Activated naive CD4-positive, alpha-beta T cell treated with anti-CD3 and anti-CD28 coated beads, Interleukin-2, amount 50 U/mL, for 72 hours (primary cell): ENCODE results near the gene AFAP1. TPM values are rescaled to one million over a fixed set of nuclear protein-coding genes. Genes with fewer than 3 reads are reported as not detected.

ENCODE experiments used
- ATAC-seq, 2 donors: fragments of 150-1000 bp; cut with Tn5 transposase; 2 replicates each; pipeline ENCODE4 v1.10.0; 2021; ENCODE audit warnings: mild to moderate bottlenecking in 2 of 2, moderate library complexity in 2 of 2
- DNase-seq, 2 donors: peaks; one replicate each; pipeline ENCODE4 v3.0.0; 2021 to 2022; ENCODE audit warnings: low spot score in 2 of 2
- H3K27ac Mint-ChIP-seq, 2 donors: one replicate each; pipeline ENCODE4 v1.8.0; 2022; ENCODE audit warnings: mild to moderate bottlenecking in 2 of 2, mixed read lengths in 2 of 2
- H3K36me3 Mint-ChIP-seq, 2 donors: one replicate each; pipeline ENCODE4 v1.8.0; 2022; ENCODE audit warnings: mixed read lengths in 2 of 2
- H3K9me3 Mint-ChIP-seq, 2 donors: one replicate each; pipeline ENCODE4 v1.8.0; 2022; ENCODE audit warnings: mixed read lengths in 2 of 2
- total RNA-seq, 2 donors: library from RNA; stranded (reverse); gene quantifications; one replicate each; pipeline ENCODE4 v1.2.3, GENCODE V29; 2022

AFAP1 gene
- total RNA-seq, 2 donors from 2014 or later = 10.2 to 41.9 TPM

DNA sequence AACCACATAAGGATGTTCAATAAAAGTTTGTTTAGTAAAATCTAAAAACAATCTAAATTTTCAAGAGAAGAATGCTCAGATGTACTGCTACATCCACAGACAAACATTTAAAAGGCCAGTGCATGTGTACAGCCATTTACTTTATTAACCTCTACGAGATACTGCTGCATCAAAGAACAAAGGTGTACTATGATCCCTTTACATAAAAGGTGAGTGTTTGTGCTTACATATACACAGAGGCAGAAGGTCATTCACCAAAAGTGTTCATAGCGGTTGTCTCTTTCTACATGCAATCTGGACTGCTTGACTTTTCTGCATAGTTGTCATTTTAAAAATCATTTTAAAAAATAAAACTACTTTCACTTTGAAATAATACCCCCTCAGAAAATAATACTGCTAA is 81.7 kb downstream of the AFAP1 start:
- no peaks in the 10 kb centered on the region for H3K9me3 Mint-ChIP-seq
- H3K27ac Mint-ChIP-seq = peak overlapping the region in 1 of 2 donors; percentile 37
- H3K36me3 Mint-ChIP-seq = peaks cover 0 to 60% of the 10 kb centered on the region in 2 donors
- DNase-seq = no peak
- no peak for ATAC-seq

DNA sequence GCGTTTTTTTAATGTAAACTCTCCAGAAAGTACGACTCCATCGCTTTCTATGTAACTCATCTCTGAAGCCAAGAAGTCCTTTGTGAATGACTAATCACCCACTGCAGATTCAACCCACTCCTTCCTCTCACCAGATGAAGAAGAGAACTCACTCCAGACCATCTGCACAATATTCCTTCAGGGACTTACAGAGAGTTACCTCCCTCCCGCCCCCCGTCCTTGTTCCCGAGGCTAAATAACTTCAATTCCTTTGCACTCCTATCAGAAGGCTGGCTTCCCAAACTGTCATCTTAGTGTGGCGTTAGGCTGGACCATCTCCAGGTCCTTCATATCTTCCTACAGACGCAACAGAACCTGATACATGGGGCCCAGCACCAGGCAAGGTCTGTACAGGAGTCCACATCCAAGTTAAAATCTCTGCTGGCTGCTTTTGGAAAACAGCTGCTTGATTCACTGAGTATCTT is 82.4 kb downstream of the AFAP1 start:
- Mint-ChIP-seq H3K9me3 (no peaks in the 10 kb centered on the region), H3K27ac (peak overlapping the region; percentile 84 to 98), H3K36me3 (peaks cover 0 to 66% of the 10 kb centered on the region in 2 donors)
- ATAC-seq (peak; percentile 47 to 74), DNase-seq (no peak)

DNA sequence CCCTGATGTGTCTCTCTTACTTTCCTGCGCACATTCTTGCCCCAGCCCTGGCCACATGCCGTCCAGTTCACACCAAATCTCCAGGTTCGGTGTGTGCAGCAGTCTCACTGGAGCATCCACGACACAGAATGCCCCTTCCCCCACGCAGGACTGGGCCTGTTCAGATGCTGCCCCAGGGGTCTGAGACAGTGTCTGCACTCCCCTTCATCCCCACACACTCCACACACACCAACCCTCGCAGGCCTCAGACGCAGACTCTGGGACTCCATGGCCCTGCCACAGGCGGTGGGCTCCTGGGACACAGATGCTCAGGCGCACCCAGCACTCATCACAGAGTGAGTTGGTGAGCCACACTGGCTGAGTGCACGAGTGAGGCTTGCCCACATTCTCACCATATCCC is 83.9 kb downstream of the AFAP1 start:
- no peaks in the 10 kb centered on the region for H3K9me3 Mint-ChIP-seq
- peak overlapping the region; percentile 84 to 98 for H3K27ac Mint-ChIP-seq
- H3K36me3 Mint-ChIP-seq = peaks cover 0 to 71% of the 10 kb centered on the region in 2 donors
- ATAC-seq (no peak), DNase-seq (no peak)

DNA sequence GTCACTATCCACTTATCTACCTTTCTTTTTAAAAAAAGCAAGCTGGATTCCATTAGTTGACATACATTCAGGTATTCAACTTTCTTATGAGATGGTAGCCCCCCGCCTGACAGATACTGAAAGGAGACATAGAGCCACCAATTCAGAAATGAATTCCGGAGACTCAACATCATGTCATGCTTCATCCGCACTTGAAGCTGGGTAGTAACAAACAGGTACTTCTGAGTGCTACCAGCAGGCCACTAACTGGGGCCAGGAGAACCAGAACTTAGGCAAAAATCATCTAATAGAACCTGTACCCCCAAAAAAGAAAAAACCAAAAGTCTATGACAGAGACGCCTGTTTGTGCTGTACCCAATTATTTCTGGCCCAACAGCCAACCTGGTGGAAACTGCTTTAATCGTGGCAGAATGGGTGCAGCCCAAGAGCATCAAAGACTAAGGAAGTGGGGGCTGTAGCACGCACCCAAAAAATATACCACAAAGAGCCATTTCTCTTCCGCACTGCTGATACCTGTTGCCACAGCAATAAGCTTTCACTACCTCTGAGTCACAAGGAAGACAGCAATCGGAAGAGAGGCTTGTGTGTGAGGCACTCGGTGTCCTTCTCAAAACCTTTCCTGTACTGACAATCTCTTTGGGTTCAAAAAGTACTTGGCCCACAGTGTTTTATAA is 84.8 kb downstream of the AFAP1 start:
- ATAC-seq (peak; percentile 88 to 93), DNase-seq (peak; percentile 58 to 70)
- Mint-ChIP-seq H3K27ac (peak overlapping the region; percentile 84 to 98), H3K36me3 (peaks cover 0 to 73% of the 10 kb centered on the region in 2 donors), H3K9me3 (no peaks in the 10 kb centered on the region)

DNA sequence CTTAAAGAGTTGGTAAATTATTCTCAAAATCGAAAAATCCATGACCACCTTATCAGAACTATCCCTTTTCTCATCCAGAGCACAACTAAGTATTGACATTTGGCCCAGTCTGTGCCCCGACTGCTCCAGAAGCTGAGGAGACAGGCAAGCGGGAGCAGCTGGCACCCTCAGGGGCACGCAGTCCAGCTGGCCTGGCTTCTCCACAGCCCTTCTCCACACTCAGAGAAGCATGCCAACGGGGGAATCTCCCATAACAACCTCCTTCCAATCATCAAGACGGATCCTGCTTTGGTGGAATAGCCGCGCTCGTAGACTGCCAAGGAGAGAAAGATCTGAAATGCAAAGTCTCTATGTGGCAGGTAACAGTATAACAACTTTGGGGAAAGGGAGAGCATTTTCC is 85.4 kb downstream of the AFAP1 start:
- DNase-seq (no peak), ATAC-seq (no peak)
- Mint-ChIP-seq H3K36me3 (peaks cover 0 to 79% of the 10 kb centered on the region in 2 donors), H3K9me3 (no peaks in the 10 kb centered on the region), H3K27ac (peak overlapping the region; percentile 84 to 98)

DNA sequence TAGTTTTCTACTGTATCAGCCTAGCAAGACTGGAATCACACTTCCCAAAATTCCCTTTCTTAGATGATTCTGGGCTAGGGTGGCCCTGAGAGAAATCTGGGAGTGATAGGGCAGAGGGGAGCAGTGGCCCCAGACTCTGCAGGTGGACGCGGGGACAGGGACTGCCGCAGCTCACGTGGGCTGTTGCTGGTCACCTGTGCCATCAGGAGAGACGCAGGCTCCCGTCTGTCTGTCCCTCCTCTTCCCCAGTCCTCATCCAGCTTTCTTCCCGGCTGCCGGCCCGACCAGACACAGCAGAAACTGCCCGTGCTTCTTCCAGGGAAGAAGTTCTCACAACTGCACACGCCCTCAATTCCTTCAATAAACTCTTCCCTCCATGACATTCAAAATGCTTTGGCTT is 86.4 kb downstream of the AFAP1 start:
- Mint-ChIP-seq H3K27ac (peak overlapping the region; percentile 84 to 98), H3K9me3 (no peaks in the 10 kb centered on the region), H3K36me3 (peaks cover 0 to 78% of the 10 kb centered on the region in 2 donors)
- no peak for DNase-seq
- no peak for ATAC-seq

DNA sequence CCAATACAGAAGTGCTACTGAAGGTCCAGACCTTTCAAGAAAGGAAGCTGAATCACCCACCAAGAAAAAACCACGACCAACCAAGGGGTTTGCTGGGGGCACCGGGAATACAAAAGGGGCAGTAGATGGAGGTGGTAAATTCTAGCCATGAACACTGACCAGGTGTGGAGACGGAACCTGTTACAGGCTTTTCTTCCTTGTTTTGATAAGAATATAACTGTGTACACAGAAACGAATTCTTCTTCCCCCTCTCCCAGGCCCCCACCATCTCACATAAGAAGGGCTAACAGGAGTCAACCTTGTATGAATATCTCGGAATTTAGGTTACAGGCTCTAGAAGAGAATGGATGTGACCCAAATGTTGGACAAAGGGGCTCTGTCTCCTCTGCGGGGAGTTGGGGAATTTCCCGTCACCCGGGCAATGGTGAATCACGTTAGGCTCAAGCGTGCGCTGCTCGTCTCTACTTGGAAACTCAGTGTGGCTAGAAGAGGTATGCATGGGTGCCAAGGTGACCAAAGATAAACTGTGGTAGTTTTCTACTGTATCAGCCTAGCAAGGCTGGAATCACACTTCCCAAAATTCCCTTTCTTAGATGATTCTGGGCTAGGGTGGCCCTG is 87.0 kb downstream of the AFAP1 start:
- Mint-ChIP-seq H3K9me3 (no peaks in the 10 kb centered on the region), H3K27ac (peak overlapping the region; percentile 84 to 86), H3K36me3 (peaks cover 0 to 78% of the 10 kb centered on the region in 2 donors)
- ATAC-seq (peak in 1 of 2 donors; percentile 7), DNase-seq (no peak)

DNA sequence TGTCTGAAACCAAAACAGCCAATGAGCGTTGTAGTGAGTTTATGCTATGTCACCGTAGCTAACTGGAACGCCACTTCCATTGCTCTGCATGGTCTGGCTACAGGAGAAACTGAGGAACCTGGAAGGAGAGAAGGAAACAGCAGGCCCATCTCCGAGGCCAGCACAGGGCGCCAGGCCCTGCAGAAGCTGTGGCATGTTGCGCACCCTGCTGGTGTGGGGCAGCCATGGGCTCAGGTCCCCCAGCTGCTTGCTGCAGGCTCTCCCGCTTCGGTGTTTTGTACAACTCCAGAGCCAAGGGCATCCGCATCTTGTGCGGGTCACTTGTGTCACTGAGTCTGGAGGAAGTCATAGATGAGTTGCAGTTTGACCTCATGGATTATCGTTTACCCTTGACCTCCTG is 89.2 kb downstream of the AFAP1 start:
- no peak for DNase-seq
- no peak for ATAC-seq
- Mint-ChIP-seq H3K36me3 (peaks cover 0 to 66% of the 10 kb centered on the region in 2 donors), H3K27ac (peak overlapping the region in 1 of 2 donors; percentile 14), H3K9me3 (no peaks in the 10 kb centered on the region)

DNA sequence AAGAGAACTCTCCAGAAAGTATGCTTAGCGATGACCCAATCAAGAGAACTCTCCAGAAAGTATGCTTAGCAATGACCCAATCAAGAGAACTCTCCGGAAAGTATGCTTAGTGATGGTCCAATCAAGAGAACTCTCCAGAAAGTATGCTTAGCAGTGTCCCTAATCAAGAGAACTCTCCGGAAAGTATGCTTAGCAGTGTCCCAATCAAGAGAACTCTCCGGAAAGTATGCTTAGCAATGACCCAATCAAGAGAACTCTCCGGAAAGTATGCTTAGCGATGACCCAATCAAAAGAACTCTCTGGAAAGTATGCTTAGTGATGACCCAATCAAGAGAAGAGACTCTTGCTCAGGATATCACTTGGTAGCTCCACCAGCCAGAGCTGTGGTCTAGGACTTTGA is 92.5 kb downstream of the AFAP1 start:
- Mint-ChIP-seq H3K36me3 (peaks cover 0 to 55% of the 10 kb centered on the region in 2 donors), H3K9me3 (no peaks in the 10 kb centered on the region), H3K27ac (peak overlapping the region; percentile 12 to 13)
- no peak for ATAC-seq
- DNase-seq = no peak

DNA sequence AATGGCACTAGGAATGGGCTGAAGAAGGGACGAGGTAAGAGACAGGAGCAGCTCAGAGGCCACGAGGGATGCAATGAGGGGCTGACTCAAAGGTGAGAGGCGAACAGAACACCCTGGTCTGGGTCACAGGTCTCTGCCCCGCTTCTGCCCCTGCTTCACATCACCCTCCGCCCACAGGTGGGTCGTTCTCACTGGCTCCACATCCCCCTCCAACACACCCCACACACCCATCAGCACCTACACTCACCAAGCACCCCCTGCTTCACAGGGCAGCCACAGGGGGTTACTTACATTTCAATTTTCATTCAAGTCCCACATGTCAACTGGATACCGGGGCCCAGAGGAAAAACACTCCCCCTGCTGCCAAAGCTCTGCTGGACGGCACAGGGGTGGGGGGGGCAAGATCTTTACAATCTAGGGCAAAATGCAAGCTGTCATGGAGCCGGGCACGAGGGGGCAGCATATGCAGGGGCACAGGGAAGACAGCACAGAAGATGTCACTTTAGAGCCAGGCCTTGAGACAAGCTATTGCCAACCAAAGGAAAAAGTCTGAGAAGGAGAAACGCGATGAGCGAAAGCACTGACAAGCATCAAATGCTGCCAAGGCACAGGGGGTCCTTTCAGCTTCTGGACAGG is 94.0 kb downstream of the AFAP1 start:
- no peaks in the 10 kb centered on the region for H3K9me3 Mint-ChIP-seq
- ATAC-seq = no peak
- peak overlapping the region in 1 of 2 donors; percentile 61 for H3K27ac Mint-ChIP-seq
- DNase-seq = no peak
- H3K36me3 Mint-ChIP-seq = peaks cover 0 to 49% of the 10 kb centered on the region in 2 donors

DNA sequence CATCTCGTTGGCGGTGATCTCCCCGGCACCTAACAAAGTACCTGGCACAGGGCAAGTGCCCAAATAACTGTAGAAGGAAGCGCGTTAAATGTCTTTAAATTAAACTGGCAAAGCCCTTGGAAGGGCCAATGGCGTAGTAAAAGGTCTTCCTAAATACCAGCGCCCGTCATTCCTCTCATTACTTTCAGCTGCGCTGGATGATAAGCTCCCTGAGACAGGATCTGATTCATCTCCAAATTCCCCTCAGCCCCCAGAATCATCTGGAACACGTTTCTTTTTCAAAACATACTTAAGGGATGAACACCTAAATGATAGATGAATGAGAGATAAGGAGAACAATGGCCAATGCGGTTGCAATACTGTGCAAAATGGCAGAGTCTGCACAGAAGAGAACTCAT is 95.1 kb downstream of the AFAP1 start:
- ATAC-seq (peak in 1 of 2 donors; percentile 40), DNase-seq (no peak)
- peak overlapping the region in 1 of 2 donors; percentile 70 for H3K27ac Mint-ChIP-seq
- peaks cover 0 to 45% of the 10 kb centered on the region in 2 donors for H3K36me3 Mint-ChIP-seq
- no peaks in the 10 kb centered on the region for H3K9me3 Mint-ChIP-seq

DNA sequence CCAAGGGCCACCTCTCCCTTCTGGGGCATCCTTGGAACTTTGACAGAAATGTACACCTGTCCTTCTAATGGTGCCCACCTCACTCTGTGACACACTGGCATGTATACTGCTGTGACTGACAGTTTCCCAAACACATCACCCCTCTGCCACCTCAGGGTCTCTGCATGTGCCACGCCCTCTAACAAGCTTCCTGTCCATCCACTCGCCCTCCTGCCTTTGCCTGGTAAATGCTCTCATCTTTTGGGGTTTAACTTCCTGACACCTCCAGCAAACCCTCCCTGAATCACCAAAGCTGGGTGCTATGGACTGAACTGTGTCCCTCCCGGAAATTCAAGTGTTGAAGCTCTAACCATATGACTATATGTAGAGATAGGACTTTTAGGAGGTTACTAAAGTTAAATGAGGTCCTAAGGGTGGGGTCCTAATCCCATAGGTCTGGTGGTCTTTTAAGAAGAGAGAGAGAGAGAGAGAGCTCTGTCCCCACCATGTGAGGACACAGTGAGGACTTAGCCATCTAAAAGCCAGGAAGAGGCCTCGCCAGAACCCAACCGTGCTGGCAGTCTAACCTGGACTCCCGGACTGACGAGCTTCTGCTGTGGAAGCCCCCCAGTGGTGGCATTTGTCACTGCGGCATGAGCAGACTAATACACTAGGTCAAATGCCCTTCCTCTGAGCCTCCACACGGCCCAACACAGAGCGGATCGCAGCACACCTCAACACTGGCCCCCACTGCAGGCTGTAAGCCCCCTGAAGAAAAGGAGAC is 95.6 kb downstream of the AFAP1 start:
- H3K27ac Mint-ChIP-seq = peak overlapping the region in 1 of 2 donors; percentile 70
- peaks cover 0 to 39% of the 10 kb centered on the region in 2 donors for H3K36me3 Mint-ChIP-seq
- ATAC-seq (peak; percentile 79 to 88), DNase-seq (peak in 1 of 2 donors; percentile 75)
- no peaks in the 10 kb centered on the region for H3K9me3 Mint-ChIP-seq

DNA sequence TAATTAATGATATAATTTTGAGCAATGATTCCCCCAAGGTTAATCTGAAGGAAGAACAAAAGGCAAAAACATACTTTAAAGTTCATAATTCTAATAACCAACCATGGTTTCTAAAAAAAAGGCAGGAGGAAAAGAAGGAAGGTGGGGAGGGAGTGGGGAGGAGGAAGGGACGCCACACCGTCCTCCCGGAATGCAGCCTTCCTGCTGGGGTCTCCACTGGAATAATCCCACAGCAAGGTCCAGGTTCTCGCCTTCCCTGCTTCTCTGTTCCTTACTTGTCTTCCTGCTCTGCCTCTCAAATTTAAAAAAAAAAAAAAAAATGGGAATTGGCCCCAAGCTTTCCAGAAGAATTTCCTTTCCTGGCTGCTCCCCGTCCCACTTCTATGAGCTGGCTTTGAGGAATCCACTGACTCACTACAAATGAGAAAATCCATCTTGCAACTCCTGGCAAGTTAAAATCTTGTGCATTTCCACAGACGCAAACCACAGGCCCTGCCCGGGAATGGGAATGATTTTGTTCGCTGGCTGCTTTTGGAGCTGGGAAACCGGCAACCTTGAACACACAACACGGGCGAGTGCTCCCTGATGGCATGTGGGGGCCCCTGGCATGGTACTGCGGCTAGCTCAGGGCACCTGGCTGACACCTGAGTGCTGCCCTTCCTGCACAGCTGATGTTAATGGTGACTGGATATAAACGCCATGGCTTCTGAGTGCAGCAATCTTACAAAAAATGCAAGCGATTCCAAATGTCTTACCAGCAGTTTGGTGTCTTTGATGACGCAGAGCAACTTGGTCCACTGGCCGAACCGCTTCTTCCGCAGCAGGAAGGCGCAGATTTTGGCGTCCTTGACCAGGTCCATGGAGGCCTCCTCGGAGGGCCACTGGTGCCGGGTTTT is 97.0 kb downstream of the AFAP1 start:
- H3K9me3 Mint-ChIP-seq = no peaks in the 10 kb centered on the region
- H3K36me3 Mint-ChIP-seq = peaks cover 3 to 38% of the 10 kb centered on the region in 2 donors
- ATAC-seq (no peak), DNase-seq (peak in 1 of 2 donors; percentile 21)
- peak overlapping the region in 1 of 2 donors; percentile 50 for H3K27ac Mint-ChIP-seq

DNA sequence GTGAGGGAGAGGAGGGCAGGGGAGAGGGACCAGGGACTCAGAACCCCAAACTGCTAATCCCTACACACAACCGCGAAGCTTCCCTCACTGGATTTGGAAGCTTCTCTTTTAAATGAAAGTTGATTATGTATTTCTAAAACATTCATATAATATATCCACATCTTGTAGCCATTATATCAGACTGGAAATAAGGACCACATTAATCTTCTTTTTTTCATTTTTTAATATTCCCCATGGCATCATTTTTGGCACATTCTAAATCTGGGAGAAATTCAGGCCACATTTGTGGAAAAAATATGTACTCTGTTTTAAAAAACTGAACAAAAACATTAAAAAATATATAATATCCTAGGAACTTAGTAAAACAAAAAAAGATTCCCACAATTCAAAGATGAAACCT is 97.8 kb downstream of the AFAP1 start:
- no peak for ATAC-seq
- no peak for DNase-seq
- Mint-ChIP-seq H3K9me3 (no peaks in the 10 kb centered on the region), H3K36me3 (peaks cover 8 to 40% of the 10 kb centered on the region in 2 donors), H3K27ac (no peak overlapping the region)

DNA sequence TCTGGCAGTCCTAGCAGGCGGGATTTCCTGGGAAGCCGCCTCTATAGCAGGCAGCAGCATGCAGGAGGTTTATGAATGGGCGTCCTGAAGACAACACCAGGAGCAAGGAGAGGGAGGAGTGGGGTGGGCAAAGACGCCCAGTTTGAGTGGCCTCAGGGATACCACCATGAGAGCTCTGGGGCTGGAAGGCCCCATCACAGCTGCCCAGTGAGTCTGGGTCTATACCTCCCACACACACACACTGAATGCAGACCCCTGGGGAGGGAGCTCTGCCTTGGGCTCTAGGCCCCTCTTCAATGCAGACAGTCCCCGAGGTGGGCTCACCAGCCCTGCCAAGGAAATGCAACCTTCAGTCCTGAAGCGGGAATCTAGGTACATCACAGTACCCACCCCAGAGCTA is 98.6 kb downstream of the AFAP1 start:
- H3K36me3 Mint-ChIP-seq = peaks cover 8 to 42% of the 10 kb centered on the region in 2 donors

DNA sequence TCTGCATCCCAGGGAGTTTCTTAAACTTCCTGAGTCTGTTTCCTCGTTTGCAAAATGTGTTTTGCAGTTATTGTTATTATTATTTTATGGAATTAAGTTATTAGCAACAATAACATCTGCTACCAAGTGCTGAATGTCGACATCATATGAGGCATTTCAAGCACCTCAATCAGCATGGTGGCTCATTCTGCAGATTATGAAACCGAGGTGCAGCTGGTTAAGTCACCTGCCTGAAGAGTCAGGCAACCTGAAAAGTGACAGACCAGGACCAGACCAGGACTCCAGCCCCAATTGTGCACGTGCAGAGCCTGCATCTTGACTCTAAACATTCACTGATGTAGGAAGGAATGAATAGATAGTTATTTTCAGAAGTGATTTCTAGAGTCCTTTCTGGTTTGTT is 99.8 kb downstream of the AFAP1 start:
- Mint-ChIP-seq H3K27ac (peak overlapping the region in 1 of 2 donors; percentile 23), H3K36me3 (peaks cover 8 to 41% of the 10 kb centered on the region in 2 donors), H3K9me3 (no peaks in the 10 kb centered on the region)
- no peak for ATAC-seq
- no peak for DNase-seq

More for the DNA sequence above, 98.6 kb downstream of the AFAP1 start:
- ATAC-seq (no peak), DNase-seq (no peak)
- Mint-ChIP-seq H3K9me3 (no peaks in the 10 kb centered on the region), H3K27ac (no peak overlapping the region)
